OCI-LY3 (cell line): ENCODE data around the gene PREP.

Experiments used
- H2AFZ ChIP-seq: fragments of 200-600, 300-600 bp; shearing (Covaris generic); 2 replicates; pipeline ENCODE4 v1.6.0; 2014; ENCODE audit warnings: antibody characterized with exemption, low read depth, low read length
- H3K27ac ChIP-seq: fragments of 200-600, 300-600 bp; sonication (generic); 2 replicates; pipeline ENCODE4 v1.5.1; 2014; ENCODE audit warnings: mild to moderate bottlenecking, low read length, moderate library complexity, mixed read lengths
- H3K27me3 ChIP-seq: fragments of 200-600, 300-600 bp; sonication (generic); 2 replicates; pipeline ENCODE4 v1.6.1; 2014; ENCODE audit warnings: low read depth, low read length, mixed read lengths
- H3K36me3 ChIP-seq: fragments of 200-600, 300-600 bp; sonication (generic); replicated peaks from 2 replicates; pipeline ENCODE3; 2014; ENCODE audit warnings: low read depth, low read length, mixed read lengths
- H3K4me1 ChIP-seq: fragments of 300-600, 200-600 bp; sonication (generic); 2 replicates; pipeline ENCODE4 v1.6.1; 2014; ENCODE audit warnings: low read length, mixed read lengths
- H3K4me2 ChIP-seq: fragments of 200-600, 300-600 bp; sonication (generic); 2 replicates; pipeline ENCODE4 v1.6.1; 2014; ENCODE audit warnings: low read length, mixed read lengths
- H3K4me3 ChIP-seq: fragments of 300-600, 200-600 bp; sonication (generic); 2 replicates; pipeline ENCODE4 v1.5.1; 2014; ENCODE audit warnings: antibody characterized with exemption, mild to moderate bottlenecking, low read length, moderate library complexity
- H3K79me2 ChIP-seq: fragments of 300-600, 200-600 bp; shearing (Covaris generic); 2 replicates; pipeline ENCODE4 v1.6.1; 2014; ENCODE audit warnings: mild to moderate bottlenecking, low read length, mixed read lengths
- H3K9ac ChIP-seq: fragments of 300-600, 200-600 bp; shearing (Covaris generic); 2 replicates; pipeline ENCODE4 v1.6.0; 2014; ENCODE audit warnings: mild to moderate bottlenecking, low read length, moderate library complexity
- H3K9me3 ChIP-seq: fragments of 200-600, 300-600 bp; shearing (Covaris generic); 2 replicates; pipeline ENCODE4 v1.6.1; 2014; ENCODE audit warnings: low read length, mixed read lengths; ENCODE audit not compliant: insufficient read depth
- H4K20me1 ChIP-seq: fragments of 200-600, 300-600 bp; sonication (generic); 2 replicates; pipeline ENCODE4 v1.6.1; 2016; ENCODE audit warnings: low read length, mixed read lengths; ENCODE audit not compliant: insufficient read depth
- CTCF ChIP-seq: fragments of 200-600, 300-600 bp; sonication (generic); IDR thresholded peaks from 2 replicates; pipeline ENCODE4 v1.5.1; 2014; ENCODE audit warnings: antibody characterized with exemption, low read length, low read depth
- EZH2phosphoT487 ChIP-seq: fragments of 200-600 bp; shearing (Covaris generic); IDR thresholded peaks from 2 replicates; pipeline ENCODE4 v1.6.1; 2018; ENCODE audit warnings: antibody characterized with exemption, mixed run types, low read depth

The PREP gene

DNA sequence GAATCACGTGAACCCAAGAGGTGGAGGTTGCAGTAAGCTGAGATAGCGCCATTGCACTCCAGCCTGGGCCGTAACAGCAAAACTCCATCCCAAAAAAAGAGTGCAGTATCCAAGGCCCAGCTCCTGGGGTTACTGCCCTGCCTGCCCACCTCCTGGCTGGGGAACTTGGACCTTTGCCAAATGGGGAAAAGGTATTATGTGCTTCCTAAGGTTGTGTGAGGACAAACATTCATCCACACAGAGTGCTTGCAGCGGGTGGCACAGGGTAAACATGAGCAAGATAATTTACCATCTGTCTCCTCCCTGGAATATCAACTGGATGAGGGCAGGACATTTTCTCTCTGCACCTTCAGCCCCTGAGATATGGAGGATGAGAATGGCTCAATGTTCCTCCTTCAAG is 128.2 kb downstream of the PREP start:
- no peaks in the 10 kb centered on the region for H3K27me3 ChIP-seq
- TF ChIP-seq CTCF (no peak), EZH2phosphoT487 (no peak)
- no peak overlapping the region for H3K4me3 ChIP-seq
- no peak overlapping the region for H2AFZ ChIP-seq
- no peaks in the 10 kb centered on the region for H4K20me1 ChIP-seq
- H3K9ac ChIP-seq, result no peak overlapping the region
- H3K9me3 ChIP-seq, result no peaks in the 10 kb centered on the region
- no peak overlapping the region for H3K27ac ChIP-seq
- peaks cover 14% of the 10 kb centered on the region for H3K36me3 ChIP-seq
- no peaks in the 10 kb centered on the region for H3K4me1 ChIP-seq
- no peak overlapping the region for H3K4me2 ChIP-seq
- H3K79me2 ChIP-seq, result no peaks in the 10 kb centered on the region

GRCh38 chr6:105273589-105273988 is 129.3 kb downstream of the PREP start:
- Histone ChIP-seq H3K4me2 (no peak overlapping the region), H3K4me1 (no peaks in the 10 kb centered on the region), H3K4me3 (no peak overlapping the region), H3K27me3 (no peaks in the 10 kb centered on the region), H3K9ac (no peak overlapping the region), H3K27ac (no peak overlapping the region), H3K9me3 (no peaks in the 10 kb centered on the region), H2AFZ (no peak overlapping the region), H3K36me3 (peaks cover 14% of the 10 kb centered on the region), H3K79me2 (no peaks in the 10 kb centered on the region), H4K20me1 (no peaks in the 10 kb centered on the region)
- TF ChIP-seq CTCF (no peak), EZH2phosphoT487 (no peak)

GRCh38 chr6:105272786-105273185 is 130.1 kb downstream of the PREP start:
- no peak overlapping the region for H2AFZ ChIP-seq
- no peaks in the 10 kb centered on the region for H4K20me1 ChIP-seq
- H3K27ac ChIP-seq, result no peak overlapping the region
- H3K27me3 ChIP-seq, result no peaks in the 10 kb centered on the region
- H3K36me3 ChIP-seq, result peaks cover 11% of the 10 kb centered on the region
- TF ChIP-seq CTCF, result no peak
- TF ChIP-seq EZH2phosphoT487, result no peak
- no peaks in the 10 kb centered on the region for H3K79me2 ChIP-seq
- no peak overlapping the region for H3K9ac ChIP-seq
- H3K9me3 ChIP-seq, result no peaks in the 10 kb centered on the region
- H3K4me2 ChIP-seq, result no peak overlapping the region
- no peaks in the 10 kb centered on the region for H3K4me1 ChIP-seq
- no peak overlapping the region for H3K4me3 ChIP-seq

GRCh38 chr6:105270511-105270910 is 132.4 kb downstream of the PREP start:
- no peak for TF ChIP-seq EZH2phosphoT487
- TF ChIP-seq CTCF, result no peak
- Histone ChIP-seq H3K4me1 (no peaks in the 10 kb centered on the region), H3K4me2 (no peak overlapping the region), H3K9ac (no peak overlapping the region), H3K79me2 (no peaks in the 10 kb centered on the region), H3K9me3 (no peaks in the 10 kb centered on the region), H3K27ac (no peak overlapping the region), H3K4me3 (no peak overlapping the region), H3K27me3 (no peaks in the 10 kb centered on the region), H4K20me1 (no peaks in the 10 kb centered on the region), H2AFZ (no peak overlapping the region), H3K36me3 (no peaks in the 10 kb centered on the region)
